Measurements from ENCODE around the gene NDUFA8.

- TF ChIP-seq EZH2 (IDR thresholded peaks at IDR 0.05; ENCODE audit: insufficient read depth, poor library complexity, severe bottlenecking) (no peak), EZH2phosphoT487 (IDR thresholded peaks at IDR 0.05; ENCODE audit: insufficient read depth, low read depth) (no peak)
Measured at GRCh38 chr9:122121391-122121790, 38.2 kb downstream of the NDUFA8 start.

Measured in GM23248 (cell line).